GM23338 (cell line): ENCODE data around the gene TSPAN1. TPM values are rescaled to one million over a fixed set of nuclear protein-coding genes. Genes with fewer than 3 reads are reported as not detected.

Experiments
- ATAC-seq: fragments of 200-7000 bp; cut with Tn5 transposase; 3 replicates; pipeline ENCODE4 v1.9.1; 2020
- DNase-seq: peaks from one replicate; pipeline ENCODE4 v3.0.0-alpha.2; 2015; ENCODE audit warnings: low spot score
- H2AFZ ChIP-seq: fragments of 200-600 bp; sonication (generic); 2 replicates; pipeline ENCODE4 v1.8.0; 2016; ENCODE audit warnings: antibody characterized with exemption, mild to moderate bottlenecking, moderate library complexity
- H3F3A ChIP-seq: fragments of 200-600 bp; sonication (generic); replicated peaks from 2 replicates; pipeline ENCODE4 v1.8.0; 2017; ENCODE audit warnings: antibody characterized with exemption, mixed run types, low read depth
- H3K27ac ChIP-seq: fragments of 200-600 bp; sonication (generic); 2 replicates; pipeline ENCODE4 v1.6.1; 2016; ENCODE audit warnings: low read depth
- H3K27me3 ChIP-seq: fragments of 200-600 bp; sonication (generic); 2 replicates; pipeline ENCODE4 v1.8.0; 2016; ENCODE audit warnings: mild to moderate bottlenecking, mixed run types, moderate library complexity; ENCODE audit not compliant: insufficient read depth
- H3K36me3 ChIP-seq: fragments of 200-600 bp; sonication (generic); 2 replicates; pipeline ENCODE4 v1.8.0; 2016; ENCODE audit warnings: mild to moderate bottlenecking; ENCODE audit not compliant: insufficient read depth
- H3K4me1 ChIP-seq: fragments of 200-600 bp; sonication (generic); 2 replicates; pipeline ENCODE4 v1.8.0; 2016; ENCODE audit warnings: mild to moderate bottlenecking, moderate library complexity; ENCODE audit not compliant: insufficient read depth
- H3K4me2 ChIP-seq: fragments of 200-600 bp; sonication (generic); 2 replicates; pipeline ENCODE4 v1.7.1; 2017; ENCODE audit warnings: mixed run types
- H3K4me3 ChIP-seq: fragments of 200-600 bp; sonication (generic); 2 replicates; pipeline ENCODE4 v1.6.1; 2016; ENCODE audit warnings: mixed run types
- H3K79me2 ChIP-seq: fragments of 200-600 bp; sonication (generic); replicated peaks from 2 replicates; pipeline ENCODE4 v1.8.0; 2017; ENCODE audit warnings: mild to moderate bottlenecking; ENCODE audit not compliant: insufficient read depth
- H3K9me2 ChIP-seq: fragments of 200-600 bp; sonication (generic); 2 replicates; pipeline ENCODE4 v1.8.0; 2017; ENCODE audit not compliant: insufficient read depth
- H4K20me1 ChIP-seq: fragments of 200-600 bp; sonication (generic); replicated peaks from 2 replicates; pipeline ENCODE4 v1.8.0; 2017; ENCODE audit warnings: mild to moderate bottlenecking; ENCODE audit not compliant: insufficient read depth
- H3K27ac Mint-ChIP-seq: 2 replicates; pipeline ENCODE4 v1.8.0; 2020; ENCODE audit warnings: inconsistent platforms, mild to moderate bottlenecking, moderate library complexity, mixed read lengths
- H3K27me3 Mint-ChIP-seq: 3 replicates; pipeline ENCODE4 v1.8.0; 2022; ENCODE audit warnings: low read depth, mild to moderate bottlenecking, moderate library complexity, mixed read lengths, inconsistent platforms; ENCODE audit not compliant: insufficient read depth, poor library complexity
- H3K36me3 Mint-ChIP-seq: 3 replicates; pipeline ENCODE4 v1.8.0; 2021; ENCODE audit warnings: low read depth, mild to moderate bottlenecking, inconsistent platforms, moderate library complexity, mixed read lengths
- H3K4me1 Mint-ChIP-seq: 3 replicates; pipeline ENCODE4 v1.8.0; 2020; ENCODE audit warnings: mild to moderate bottlenecking, inconsistent platforms, mixed read lengths
- H3K4me3 Mint-ChIP-seq: 3 replicates; pipeline ENCODE4 v1.8.0; 2021; ENCODE audit warnings: moderate library complexity, mild to moderate bottlenecking, inconsistent platforms, mixed read lengths
- H3K9me3 Mint-ChIP-seq: 3 replicates; pipeline ENCODE4 v1.8.0; 2020; ENCODE audit warnings: moderate library complexity, mild to moderate bottlenecking, inconsistent platforms, mixed read lengths
- CREB1 ChIP-seq: fragments of 250-450 bp; sonication (Bioruptor Pico); IDR thresholded peaks from 2 replicates; pipeline ENCODE4 v1.5.0; 2020; ENCODE audit warnings: low read depth, mild to moderate bottlenecking, moderate library complexity
- EZH2 ChIP-seq: fragments of 200-600 bp; sonication (generic); IDR thresholded peaks from one replicate; pipeline ENCODE4 v1.8.0; 2017; ENCODE audit warnings: antibody characterized with exemption, mild to moderate bottlenecking, low read depth; ENCODE audit not compliant: unreplicated experiment
- EZH2phosphoT487 ChIP-seq: fragments of 200-600 bp; sonication (generic); IDR thresholded peaks from one replicate; pipeline ENCODE4 v1.8.1; 2018; ENCODE audit warnings: antibody characterized with exemption; ENCODE audit not compliant: unreplicated experiment
- NANOG ChIP-seq: IDR thresholded peaks from 2 replicates; pipeline ENCODE4 v1.6.1; 2016; ENCODE audit warnings: antibody characterized with exemption, borderline replicate concordance
- POLR2AphosphoS5 ChIP-seq: IDR thresholded peaks from 2 replicates; pipeline ENCODE4 v1.6.1; 2016; ENCODE audit warnings: antibody characterized with exemption, low read depth
- ZNF114 ChIP-seq: fragments of 250-450 bp; sonication (Bioruptor Pico); IDR thresholded peaks from 2 replicates; pipeline ENCODE4 v1.5.0; 2020; ENCODE audit warnings: mild to moderate bottlenecking, moderate library complexity
- ZNF331 ChIP-seq: fragments of 250-450 bp; sonication (Bioruptor Pico); IDR thresholded peaks from 2 replicates; pipeline ENCODE4 v1.5.0; 2020; ENCODE audit warnings: low read depth, mild to moderate bottlenecking, moderate library complexity
- polyA plus RNA-seq: library from polyadenylated mRNA; unstranded; fragments of >200 nt; fragmentation: Nextera tagmentation; extraction: Ambion mirVana; gene quantifications from 2 replicates; pipeline ENCODE4 v1.2.1, GENCODE V29; 2016
- total RNA-seq: library from RNA; depleted of rRNA; stranded (reverse); fragments of >200 nt; shearing (Covaris generic); gene quantifications from 2 replicates; pipeline ENCODE4 v1.2.3, GENCODE V29; 2014
- TF ChIP-seq, protein P1 (sequence below): IDR thresholded peaks from 2 replicates; pipeline ENCODE4 v1.6.1; 2016; ENCODE audit warnings: antibody characterized with exemption
- TF ChIP-seq, protein P2 (sequence below), 2 experiments: fragments of 200-600 bp in 1 of 2; sonication (generic) in 1 of 2; conservative IDR thresholded peaks; 2 replicates each; pipeline versions ENCODE4 v1.5.1 to v1.6.1; 2016 to 2017; ENCODE audit warnings: antibody characterized with exemption in 2 of 2, low read depth in 2 of 2, mild to moderate bottlenecking in 2 of 2, moderate library complexity in 1 of 2
- TF ChIP-seq, protein P3 (sequence below): IDR thresholded peaks from one replicate; pipeline ENCODE4 v1.6.1; 2018; ENCODE audit warnings: antibody characterized with exemption; ENCODE audit not compliant: unreplicated experiment

The TSPAN1 gene
- total and polyA plus RNA-seq, 2 experiments from 2014 or later, result not detected

DNA sequence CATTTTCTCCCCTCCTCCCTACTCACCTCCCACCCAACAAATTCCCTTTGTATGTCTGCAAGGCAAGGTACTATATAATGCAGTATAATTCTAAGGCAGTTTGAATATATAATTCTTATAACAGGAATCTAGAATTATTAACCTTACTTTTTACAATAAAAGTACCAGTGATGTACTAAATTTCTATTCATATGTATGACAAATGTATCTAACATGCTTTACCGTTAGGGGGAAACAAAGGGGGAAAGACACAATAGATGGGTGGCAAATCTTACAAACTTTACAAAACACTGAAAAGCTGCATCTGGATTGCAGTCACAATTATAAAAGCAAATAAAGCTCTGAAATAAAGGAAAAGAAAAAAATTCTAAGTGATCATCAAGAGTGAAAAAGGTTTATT is 44.8 kb upstream of the TSPAN1 start:
- Mint-ChIP-seq H3K9me3 (no peaks in the 10 kb centered on the region), H3K27ac (no peak overlapping the region), H3K36me3 (no peaks in the 10 kb centered on the region; the same call in 2 of the 3 replicates), H3K4me3 (peak overlapping the region; percentile 93), H3K4me1 (peaks cover 24% of the 10 kb centered on the region), H3K27me3 (peaks cover 11% of the 10 kb centered on the region)
- H3K4me1 ChIP-seq, result peaks cover 23% of the 10 kb centered on the region
- no peak for TF ChIP-seq POLR2AphosphoS5
- no peak for TF ChIP-seq CREB1 (CRISPR knock-in tag)
- TF ChIP-seq, protein P1, sequence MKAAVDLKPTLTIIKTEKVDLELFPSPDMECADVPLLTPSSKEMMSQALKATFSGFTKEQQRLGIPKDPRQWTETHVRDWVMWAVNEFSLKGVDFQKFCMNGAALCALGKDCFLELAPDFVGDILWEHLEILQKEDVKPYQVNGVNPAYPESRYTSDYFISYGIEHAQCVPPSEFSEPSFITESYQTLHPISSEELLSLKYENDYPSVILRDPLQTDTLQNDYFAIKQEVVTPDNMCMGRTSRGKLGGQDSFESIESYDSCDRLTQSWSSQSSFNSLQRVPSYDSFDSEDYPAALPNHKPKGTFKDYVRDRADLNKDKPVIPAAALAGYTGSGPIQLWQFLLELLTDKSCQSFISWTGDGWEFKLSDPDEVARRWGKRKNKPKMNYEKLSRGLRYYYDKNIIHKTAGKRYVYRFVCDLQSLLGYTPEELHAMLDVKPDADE, result no peak
- TF ChIP-seq EZH2phosphoT487, result no peak
- TF ChIP-seq ZNF114, result no peak
- no peak for TF ChIP-seq NANOG
- ATAC-seq, result no peak
- H3K36me3 ChIP-seq, result no peaks in the 10 kb centered on the region
- DNase-seq, result no peak
- H3K9me2 ChIP-seq, result no peaks in the 10 kb centered on the region
- H3K27ac ChIP-seq, result no peak overlapping the region
- H4K20me1 ChIP-seq, result no peaks in the 10 kb centered on the region
- peaks cover 29% of the 10 kb centered on the region for H3K79me2 ChIP-seq
- H3F3A ChIP-seq, result peaks cover 8% of the 10 kb centered on the region
- H3K4me3 ChIP-seq, result peak overlapping the region; percentile 91
- peak overlapping the region; percentile 92 for H3K4me2 ChIP-seq
- no peak overlapping the region for H2AFZ ChIP-seq
- H3K27me3 ChIP-seq, result peaks cover 18% of the 10 kb centered on the region

DNA sequence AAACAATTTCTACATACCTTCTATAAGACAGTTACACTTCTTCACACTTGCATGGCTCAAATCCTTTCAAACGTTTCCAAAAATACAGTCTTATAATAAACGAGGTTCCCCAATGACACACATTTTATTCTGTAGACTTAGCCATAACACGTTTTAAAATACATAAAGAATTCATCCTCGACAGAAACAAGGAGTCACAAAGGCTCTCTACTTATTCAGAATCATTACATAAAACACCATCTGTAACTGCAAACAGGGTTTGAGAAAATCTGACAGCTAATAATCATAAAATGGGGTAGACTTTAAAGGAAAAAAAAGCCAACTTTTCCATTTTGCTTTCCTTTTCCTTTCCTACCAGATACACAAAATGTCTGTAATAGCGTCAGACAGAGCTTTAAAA is 44.3 kb upstream of the TSPAN1 start:
- ATAC-seq (no peak), DNase-seq (no peak)
- peak overlapping the region; percentile 92 for H3K4me2 ChIP-seq
- no peaks in the 10 kb centered on the region for H4K20me1 ChIP-seq
- H3K27ac Mint-ChIP-seq, result no peak overlapping the region
- H3K4me3 ChIP-seq, result peak overlapping the region; percentile 91
- no peaks in the 10 kb centered on the region for H3K9me2 ChIP-seq
- peaks cover 11% of the 10 kb centered on the region for H3K27me3 Mint-ChIP-seq
- peaks cover 8% of the 10 kb centered on the region for H3F3A ChIP-seq
- no peak for TF ChIP-seq EZH2
- TF ChIP-seq, protein P2, sequence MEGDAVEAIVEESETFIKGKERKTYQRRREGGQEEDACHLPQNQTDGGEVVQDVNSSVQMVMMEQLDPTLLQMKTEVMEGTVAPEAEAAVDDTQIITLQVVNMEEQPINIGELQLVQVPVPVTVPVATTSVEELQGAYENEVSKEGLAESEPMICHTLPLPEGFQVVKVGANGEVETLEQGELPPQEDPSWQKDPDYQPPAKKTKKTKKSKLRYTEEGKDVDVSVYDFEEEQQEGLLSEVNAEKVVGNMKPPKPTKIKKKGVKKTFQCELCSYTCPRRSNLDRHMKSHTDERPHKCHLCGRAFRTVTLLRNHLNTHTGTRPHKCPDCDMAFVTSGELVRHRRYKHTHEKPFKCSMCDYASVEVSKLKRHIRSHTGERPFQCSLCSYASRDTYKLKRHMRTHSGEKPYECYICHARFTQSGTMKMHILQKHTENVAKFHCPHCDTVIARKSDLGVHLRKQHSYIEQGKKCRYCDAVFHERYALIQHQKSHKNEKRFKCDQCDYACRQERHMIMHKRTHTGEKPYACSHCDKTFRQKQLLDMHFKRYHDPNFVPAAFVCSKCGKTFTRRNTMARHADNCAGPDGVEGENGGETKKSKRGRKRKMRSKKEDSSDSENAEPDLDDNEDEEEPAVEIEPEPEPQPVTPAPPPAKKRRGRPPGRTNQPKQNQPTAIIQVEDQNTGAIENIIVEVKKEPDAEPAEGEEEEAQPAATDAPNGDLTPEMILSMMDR (conservative IDR thresholded peaks at IDR 0.05; ENCODE audit: low read depth in 2 of 2), result no peak
- H3K9me3 Mint-ChIP-seq, result no peaks in the 10 kb centered on the region
- H3K4me1 Mint-ChIP-seq, result peaks cover 24% of the 10 kb centered on the region
- H3K27me3 ChIP-seq, result peaks cover 18% of the 10 kb centered on the region
- no peak overlapping the region for H2AFZ ChIP-seq
- H3K36me3 Mint-ChIP-seq, result no peaks in the 10 kb centered on the region; the same call in 2 of the 3 replicates
- peaks cover 23% of the 10 kb centered on the region for H3K4me1 ChIP-seq
- H3K36me3 ChIP-seq, result no peaks in the 10 kb centered on the region
- H3K27ac ChIP-seq, result no peak overlapping the region
- H3K4me3 Mint-ChIP-seq, result peak overlapping the region; percentile 93
- peaks cover 29% of the 10 kb centered on the region for H3K79me2 ChIP-seq

DNA sequence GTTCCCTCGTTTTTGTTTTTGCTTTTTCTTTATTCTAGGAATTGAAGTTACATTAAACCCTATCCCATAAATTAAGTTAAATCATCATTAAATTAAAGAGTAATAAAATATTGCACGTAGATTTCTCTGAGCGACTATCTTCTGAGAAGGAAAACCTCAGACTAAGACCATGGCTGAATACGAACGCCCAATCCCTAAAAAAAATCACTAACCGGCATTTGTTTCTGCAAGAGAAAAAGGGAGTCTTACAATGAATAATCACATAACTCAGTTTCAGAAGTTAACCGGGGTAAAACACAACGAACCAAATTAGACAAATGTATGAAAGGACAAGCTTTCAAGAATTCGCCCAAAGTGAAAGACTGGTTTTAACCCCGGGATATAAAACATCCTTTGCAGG is 43.8 kb upstream of the TSPAN1 start:
- H2AFZ ChIP-seq, result 0 out of 2 replicates have a peak overlapping the region, but pooled peaks have one; percentile 61
- peaks cover 23% of the 10 kb centered on the region for H3K4me1 ChIP-seq
- Mint-ChIP-seq H3K27ac (no peak overlapping the region), H3K36me3 (no peaks in the 10 kb centered on the region; the same call in 2 of the 3 replicates), H3K9me3 (no peaks in the 10 kb centered on the region), H3K27me3 (peaks cover 11% of the 10 kb centered on the region), H3K4me1 (peaks cover 24% of the 10 kb centered on the region), H3K4me3 (peak overlapping the region; percentile 93)
- no peak overlapping the region for H3K27ac ChIP-seq
- DNase-seq (peak; percentile 7), ATAC-seq (no peak)
- peaks cover 8% of the 10 kb centered on the region for H3F3A ChIP-seq
- peaks cover 27% of the 10 kb centered on the region for H3K79me2 ChIP-seq
- H3K4me3 ChIP-seq, result peak overlapping the region; percentile 91
- no peaks in the 10 kb centered on the region for H4K20me1 ChIP-seq
- H3K27me3 ChIP-seq, result peaks cover 18% of the 10 kb centered on the region
- H3K36me3 ChIP-seq, result no peaks in the 10 kb centered on the region
- no peaks in the 10 kb centered on the region for H3K9me2 ChIP-seq
- H3K4me2 ChIP-seq, result peak overlapping the region; percentile 92
- TF ChIP-seq ZNF331 (no peak), EZH2 (no peak), ZNF114 (no peak), EZH2phosphoT487 (no peak)
- TF ChIP-seq, protein P3, sequence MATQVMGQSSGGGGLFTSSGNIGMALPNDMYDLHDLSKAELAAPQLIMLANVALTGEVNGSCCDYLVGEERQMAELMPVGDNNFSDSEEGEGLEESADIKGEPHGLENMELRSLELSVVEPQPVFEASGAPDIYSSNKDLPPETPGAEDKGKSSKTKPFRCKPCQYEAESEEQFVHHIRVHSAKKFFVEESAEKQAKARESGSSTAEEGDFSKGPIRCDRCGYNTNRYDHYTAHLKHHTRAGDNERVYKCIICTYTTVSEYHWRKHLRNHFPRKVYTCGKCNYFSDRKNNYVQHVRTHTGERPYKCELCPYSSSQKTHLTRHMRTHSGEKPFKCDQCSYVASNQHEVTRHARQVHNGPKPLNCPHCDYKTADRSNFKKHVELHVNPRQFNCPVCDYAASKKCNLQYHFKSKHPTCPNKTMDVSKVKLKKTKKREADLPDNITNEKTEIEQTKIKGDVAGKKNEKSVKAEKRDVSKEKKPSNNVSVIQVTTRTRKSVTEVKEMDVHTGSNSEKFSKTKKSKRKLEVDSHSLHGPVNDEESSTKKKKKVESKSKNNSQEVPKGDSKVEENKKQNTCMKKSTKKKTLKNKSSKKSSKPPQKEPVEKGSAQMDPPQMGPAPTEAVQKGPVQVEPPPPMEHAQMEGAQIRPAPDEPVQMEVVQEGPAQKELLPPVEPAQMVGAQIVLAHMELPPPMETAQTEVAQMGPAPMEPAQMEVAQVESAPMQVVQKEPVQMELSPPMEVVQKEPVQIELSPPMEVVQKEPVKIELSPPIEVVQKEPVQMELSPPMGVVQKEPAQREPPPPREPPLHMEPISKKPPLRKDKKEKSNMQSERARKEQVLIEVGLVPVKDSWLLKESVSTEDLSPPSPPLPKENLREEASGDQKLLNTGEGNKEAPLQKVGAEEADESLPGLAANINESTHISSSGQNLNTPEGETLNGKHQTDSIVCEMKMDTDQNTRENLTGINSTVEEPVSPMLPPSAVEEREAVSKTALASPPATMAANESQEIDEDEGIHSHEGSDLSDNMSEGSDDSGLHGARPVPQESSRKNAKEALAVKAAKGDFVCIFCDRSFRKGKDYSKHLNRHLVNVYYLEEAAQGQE, result no peak
- TF ChIP-seq, protein P2 (conservative IDR thresholded peaks at IDR 0.05; ENCODE audit: low read depth in 2 of 2), result no peak
